GM19239 (cell line): ENCODE measurements around the gene FOCAD.

Experiments
- DNase-seq: peaks from one replicate; pipeline ENCODE4 v3.0.0; 2011; ENCODE audit warnings: low spot score; ENCODE audit not compliant: insufficient read length
- FAIRE-seq: peaks from 2 replicates; lab custom pipeline; 2011; peaks lifted over from hg19 to GRCh38; lab: Jason Lieb, UNC

Gene FOCAD

DNA sequence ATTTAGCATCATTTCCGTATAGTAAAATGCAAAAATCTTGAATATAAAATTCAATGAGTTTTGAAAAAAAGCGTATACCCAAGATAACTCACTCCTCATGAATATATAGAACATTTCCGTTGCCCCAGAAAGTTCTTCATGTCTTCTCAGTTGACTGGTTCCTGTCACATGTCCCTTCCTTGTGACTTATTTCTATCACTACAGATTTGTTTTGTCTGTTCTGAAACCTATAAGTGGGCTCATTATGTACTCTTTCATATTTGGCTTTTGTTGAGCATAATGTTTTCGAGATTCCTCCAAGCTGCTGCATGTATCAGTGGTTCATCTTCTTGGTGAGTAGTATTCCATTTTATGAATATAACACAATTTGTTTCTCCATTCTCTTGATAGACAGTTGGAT, 358.4 kb downstream of the FOCAD start:
- FAIRE-seq: no peak
- DNase-seq: no peak

DNA sequence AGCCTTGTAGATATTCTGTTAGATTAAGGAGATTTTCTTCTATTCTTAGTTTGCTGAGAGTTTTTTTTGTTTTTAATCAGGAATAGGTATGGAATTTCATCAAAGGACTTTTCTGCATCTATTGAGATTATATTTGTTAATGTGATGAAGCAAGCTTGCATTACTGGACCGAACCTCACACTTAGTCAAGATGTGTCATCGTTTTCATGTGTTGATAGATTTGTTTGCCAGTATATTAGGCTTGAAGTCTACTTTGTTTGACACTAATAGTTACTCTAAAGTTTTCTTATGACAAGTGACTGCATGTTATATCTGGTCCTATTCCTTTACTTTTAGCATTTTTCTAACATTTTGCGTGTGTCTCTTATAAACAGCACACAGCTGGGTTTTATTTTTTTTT, 359.8 kb downstream of the FOCAD start:
- no peak for FAIRE-seq
- DNase-seq: no peak
